Fibroblast of mammary gland (primary cell): ENCODE measurements around the gene TMEM209.
A peak's percentile ranks its signal among the peaks of the same experiment; 100 is the strongest.
"Not testable (repeated sequence)": the region's sequence is repeated elsewhere in the genome, so short reads cannot be mapped to it uniquely, and the experiment has no call there.

Experiments used
- DNase-seq: peaks from one replicate; pipeline ENCODE4 v3.0.0-alpha.2; 2010; ENCODE audit warnings: low read depth
- H3K4me3 ChIP-seq: 2 replicates; pipeline ENCODE4 v1.5.1; 2011; ENCODE audit warnings: low read depth, mild to moderate bottlenecking, low read length, moderate library complexity; ENCODE audit not compliant: control insufficient read depth
- TF ChIP-seq, protein P1 (sequence below): conservative IDR thresholded peaks from 2 replicates; pipeline ENCODE4 v1.5.1; 2011; ENCODE audit warnings: low read depth, low read length, inconsistent platforms; ENCODE audit not compliant: control insufficient read depth, insufficient read depth

The TMEM209 gene

GRCh38 chr7:130146693-130147405 is 58.4 kb downstream of the TMEM209 start:
- TF ChIP-seq, protein P1, sequence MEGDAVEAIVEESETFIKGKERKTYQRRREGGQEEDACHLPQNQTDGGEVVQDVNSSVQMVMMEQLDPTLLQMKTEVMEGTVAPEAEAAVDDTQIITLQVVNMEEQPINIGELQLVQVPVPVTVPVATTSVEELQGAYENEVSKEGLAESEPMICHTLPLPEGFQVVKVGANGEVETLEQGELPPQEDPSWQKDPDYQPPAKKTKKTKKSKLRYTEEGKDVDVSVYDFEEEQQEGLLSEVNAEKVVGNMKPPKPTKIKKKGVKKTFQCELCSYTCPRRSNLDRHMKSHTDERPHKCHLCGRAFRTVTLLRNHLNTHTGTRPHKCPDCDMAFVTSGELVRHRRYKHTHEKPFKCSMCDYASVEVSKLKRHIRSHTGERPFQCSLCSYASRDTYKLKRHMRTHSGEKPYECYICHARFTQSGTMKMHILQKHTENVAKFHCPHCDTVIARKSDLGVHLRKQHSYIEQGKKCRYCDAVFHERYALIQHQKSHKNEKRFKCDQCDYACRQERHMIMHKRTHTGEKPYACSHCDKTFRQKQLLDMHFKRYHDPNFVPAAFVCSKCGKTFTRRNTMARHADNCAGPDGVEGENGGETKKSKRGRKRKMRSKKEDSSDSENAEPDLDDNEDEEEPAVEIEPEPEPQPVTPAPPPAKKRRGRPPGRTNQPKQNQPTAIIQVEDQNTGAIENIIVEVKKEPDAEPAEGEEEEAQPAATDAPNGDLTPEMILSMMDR, result no peak
- DNase-seq, result no peak
- no peak overlapping the region for H3K4me3 ChIP-seq

GRCh38 chr7:130146142-130146541 is 59.1 kb downstream of the TMEM209 start:
- not testable (repeated sequence) for H3K4me3 ChIP-seq, DNase-seq

DNA sequence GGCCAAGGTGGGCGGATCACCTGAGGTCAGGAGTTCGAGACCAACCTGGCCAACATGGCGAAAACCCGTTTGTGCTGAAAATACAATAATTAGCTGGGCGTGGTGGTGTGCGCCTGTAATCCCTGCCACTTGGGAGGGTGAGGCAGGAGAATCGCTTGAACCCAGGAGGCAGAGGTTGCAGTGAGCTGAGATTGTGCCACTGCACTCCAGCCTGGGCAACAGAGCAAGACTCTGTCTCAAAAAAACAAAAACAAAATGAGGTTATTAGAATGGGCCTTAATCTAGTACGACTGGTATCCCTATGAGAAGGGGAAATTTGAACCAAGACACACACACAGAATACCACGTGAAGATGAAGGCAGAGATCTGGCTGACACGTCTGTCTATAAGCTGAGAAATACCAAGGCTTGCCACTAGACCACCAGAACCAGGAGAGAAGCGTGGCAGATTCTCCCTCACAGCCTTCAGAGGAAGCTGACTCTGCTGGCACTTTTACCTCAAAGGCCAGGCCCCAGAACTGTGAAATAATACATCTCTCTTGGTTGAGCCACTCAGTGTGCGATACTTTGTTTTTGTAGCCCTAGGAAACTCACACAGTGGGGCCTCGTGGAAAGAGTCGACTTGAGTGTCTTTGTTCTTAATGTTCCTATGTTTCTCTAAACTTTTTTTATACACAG is 59.6 kb downstream of the TMEM209 start:
- H3K4me3 ChIP-seq, result no peak overlapping the region
- DNase-seq, result no peak
- TF ChIP-seq, protein P1, result no peak

DNA sequence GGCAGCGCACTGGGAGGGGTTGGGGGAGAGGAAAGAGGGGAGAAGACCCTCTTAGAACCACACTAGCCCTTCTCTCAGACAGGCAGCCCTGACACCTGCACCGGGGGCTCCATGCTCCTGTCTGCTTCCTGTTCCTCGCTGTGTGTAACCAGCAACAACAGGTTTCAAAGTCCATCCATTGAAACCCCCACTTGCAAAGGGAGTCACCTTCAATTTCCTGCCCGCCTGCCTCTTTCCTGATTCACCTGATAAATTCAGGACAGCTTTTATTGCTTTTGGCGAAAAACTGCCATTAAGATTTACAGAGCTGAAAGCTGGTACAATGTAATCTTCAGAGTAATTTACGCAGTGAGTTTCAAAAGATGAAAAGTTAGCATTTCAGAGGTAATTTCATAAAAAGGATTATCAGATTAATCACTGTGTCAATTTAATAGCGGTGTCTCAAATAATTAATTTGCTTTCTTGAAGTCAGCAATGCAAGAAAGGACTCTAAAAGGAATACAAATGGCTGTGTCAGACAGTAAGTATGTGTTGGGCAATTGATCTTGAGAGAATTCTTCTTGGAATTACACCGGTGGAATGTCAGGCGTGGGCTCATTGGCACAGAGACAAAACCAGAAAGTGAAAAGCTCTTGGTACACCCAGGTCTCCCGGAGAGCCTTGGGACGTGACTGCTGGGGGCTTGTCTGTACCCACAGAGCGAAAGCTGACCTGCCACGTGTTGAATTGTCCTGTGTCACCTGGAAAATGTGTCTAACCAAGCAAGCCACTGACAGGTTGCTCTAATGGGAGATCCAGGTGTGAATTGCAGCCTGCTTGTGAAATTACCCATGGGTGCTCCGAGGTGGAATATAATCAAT is 60.7 kb downstream of the TMEM209 start:
- no peak overlapping the region for H3K4me3 ChIP-seq
- DNase-seq, result peak; percentile 48
- TF ChIP-seq, protein P1, result no peak

- TF ChIP-seq, protein P1, result no peak
- no peak overlapping the region for H3K4me3 ChIP-seq
- DNase-seq, result no peak
Observed at GRCh38 chr7:130143986-130144311, 61.3 kb downstream of the TMEM209 start.

- no peak for DNase-seq
- TF ChIP-seq, protein P1, result no peak
Observed at GRCh38 chr7:130143334-130143732, 61.9 kb downstream of the TMEM209 start.

More at GRCh38 chr7:130143334-130143732, 61.9 kb downstream of the TMEM209 start:
- H3K4me3 ChIP-seq, result no peak overlapping the region
